ENCODE measurements around the gene TYW1B.

DNA sequence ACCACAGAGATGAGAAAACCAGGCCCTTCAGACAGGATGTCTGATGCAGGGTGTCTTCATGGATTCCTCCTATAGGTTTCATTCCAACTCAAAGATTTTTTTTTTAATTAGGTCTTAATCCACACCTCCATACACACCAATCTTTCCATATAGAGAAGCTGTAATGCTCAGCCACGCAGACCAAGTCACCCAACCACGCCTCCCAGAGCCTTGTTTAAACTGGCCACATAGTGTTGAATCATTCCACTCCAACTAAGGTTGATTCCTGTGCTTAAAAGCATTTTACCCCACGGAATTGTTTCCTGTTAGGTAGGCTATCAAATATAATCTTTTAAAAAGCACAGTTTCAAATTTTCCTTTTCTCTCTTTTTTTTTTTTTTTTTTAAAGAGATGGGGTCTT, 153.6 kb downstream of the TYW1B start:
- TF ChIP-seq, protein P1, sequence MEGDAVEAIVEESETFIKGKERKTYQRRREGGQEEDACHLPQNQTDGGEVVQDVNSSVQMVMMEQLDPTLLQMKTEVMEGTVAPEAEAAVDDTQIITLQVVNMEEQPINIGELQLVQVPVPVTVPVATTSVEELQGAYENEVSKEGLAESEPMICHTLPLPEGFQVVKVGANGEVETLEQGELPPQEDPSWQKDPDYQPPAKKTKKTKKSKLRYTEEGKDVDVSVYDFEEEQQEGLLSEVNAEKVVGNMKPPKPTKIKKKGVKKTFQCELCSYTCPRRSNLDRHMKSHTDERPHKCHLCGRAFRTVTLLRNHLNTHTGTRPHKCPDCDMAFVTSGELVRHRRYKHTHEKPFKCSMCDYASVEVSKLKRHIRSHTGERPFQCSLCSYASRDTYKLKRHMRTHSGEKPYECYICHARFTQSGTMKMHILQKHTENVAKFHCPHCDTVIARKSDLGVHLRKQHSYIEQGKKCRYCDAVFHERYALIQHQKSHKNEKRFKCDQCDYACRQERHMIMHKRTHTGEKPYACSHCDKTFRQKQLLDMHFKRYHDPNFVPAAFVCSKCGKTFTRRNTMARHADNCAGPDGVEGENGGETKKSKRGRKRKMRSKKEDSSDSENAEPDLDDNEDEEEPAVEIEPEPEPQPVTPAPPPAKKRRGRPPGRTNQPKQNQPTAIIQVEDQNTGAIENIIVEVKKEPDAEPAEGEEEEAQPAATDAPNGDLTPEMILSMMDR (IDR thresholded peaks at IDR 0.05): no peak
- TF ChIP-seq POLR2AphosphoS5 (IDR thresholded peaks at IDR 0.05) (no peak), EP300 (IDR thresholded peaks at IDR 0.05) (no peak)
